ES-I3 (cell line): ENCODE results near the gene LRRK1.

Experiments
- H3K36me3 ChIP-seq: 2 replicates; pipeline ENCODE4 v1.6.1; 2013; ENCODE audit warnings: mild to moderate bottlenecking, low read length, control low read depth, moderate library complexity; ENCODE audit not compliant: insufficient read depth
- H3K4me1 ChIP-seq: 2 replicates; pipeline ENCODE4 v1.6.1; 2013; ENCODE audit warnings: mild to moderate bottlenecking, control low read depth, low read length; ENCODE audit not compliant: insufficient read depth
- H3K9ac ChIP-seq: 2 replicates; pipeline ENCODE4 v1.6.1; 2013; ENCODE audit warnings: low read depth, mild to moderate bottlenecking, low read length, moderate library complexity
- H3K9me3 ChIP-seq: 2 replicates; pipeline ENCODE4 v1.6.1; 2013; ENCODE audit warnings: mild to moderate bottlenecking, low read length, moderate library complexity; ENCODE audit not compliant: control insufficient read depth, insufficient read depth

Gene LRRK1

DNA sequence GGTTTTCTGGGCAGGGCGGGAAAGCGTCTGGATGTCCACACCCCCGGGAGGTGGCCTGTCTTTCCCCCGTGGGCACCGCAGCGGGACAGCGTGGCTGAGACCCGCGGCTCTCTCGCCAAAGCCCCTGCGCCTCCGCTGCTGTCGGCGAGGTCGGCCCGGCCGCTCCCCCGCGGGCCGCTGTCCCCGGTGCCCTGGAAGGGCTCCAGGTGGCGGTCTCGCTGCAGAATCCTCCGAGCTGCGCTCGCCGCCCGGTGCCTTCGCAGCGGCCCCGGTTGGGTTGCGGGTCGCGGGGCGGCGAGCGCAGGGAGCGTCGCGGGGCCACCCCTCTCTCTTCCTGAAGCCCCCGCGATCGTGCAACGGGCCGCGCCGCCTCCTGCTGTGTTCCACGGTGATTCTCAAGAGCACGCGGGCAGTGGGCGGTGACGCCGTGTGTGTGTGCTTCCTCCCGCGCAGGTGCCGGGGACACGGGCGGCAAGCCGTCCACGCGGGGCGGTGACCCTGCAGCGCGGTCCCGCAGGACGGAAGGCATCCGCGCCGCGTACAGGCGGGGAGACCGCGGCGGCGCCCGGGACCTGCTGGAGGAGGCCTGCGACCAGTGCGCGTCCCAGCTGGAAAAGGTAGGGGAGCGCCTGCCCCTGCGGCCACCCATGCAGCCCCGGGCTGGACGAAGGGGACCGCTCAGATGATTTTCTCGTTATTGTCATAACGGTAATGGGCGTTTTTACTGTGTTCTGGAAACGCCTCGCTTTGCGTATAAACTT, 54.4 kb downstream of the LRRK1 start:
- Histone ChIP-seq H3K9me3 (no peaks in the 10 kb centered on the region), H3K4me1 (peaks cover 3% of the 10 kb centered on the region; the same call in 1 of the 2 replicates), H3K36me3 (no peaks in the 10 kb centered on the region), H3K9ac (peak overlapping the region; percentile 56; the same call in 1 of the 2 replicates)

DNA sequence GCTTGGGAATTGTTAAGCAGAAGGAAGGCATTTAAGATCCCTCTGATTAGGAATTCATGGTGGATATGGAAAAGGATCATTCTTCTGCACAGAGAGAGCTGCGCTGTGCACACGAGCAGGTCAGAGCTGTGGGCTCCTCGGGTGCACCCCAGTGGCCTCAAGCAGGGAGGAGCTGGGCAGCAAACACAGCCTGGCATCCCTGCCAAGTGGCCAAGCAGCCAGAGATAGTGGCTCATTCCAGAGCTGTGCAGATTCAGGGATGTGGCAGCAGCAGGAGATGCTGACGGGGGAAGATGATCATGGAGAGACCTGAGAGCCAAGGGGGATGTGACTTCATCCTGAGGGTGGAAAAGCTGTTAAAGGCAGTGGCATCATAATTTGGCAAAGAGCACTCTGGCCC, 55.9 kb downstream of the LRRK1 start:
- H3K9ac ChIP-seq = no peak overlapping the region
- H3K4me1 ChIP-seq = peaks cover 3% of the 10 kb centered on the region; the same call in 1 of the 2 replicates
- peaks cover under 1% of the 10 kb centered on the region; the same call in 1 of the 2 replicates for H3K9me3 ChIP-seq
- H3K36me3 ChIP-seq = no peaks in the 10 kb centered on the region

DNA sequence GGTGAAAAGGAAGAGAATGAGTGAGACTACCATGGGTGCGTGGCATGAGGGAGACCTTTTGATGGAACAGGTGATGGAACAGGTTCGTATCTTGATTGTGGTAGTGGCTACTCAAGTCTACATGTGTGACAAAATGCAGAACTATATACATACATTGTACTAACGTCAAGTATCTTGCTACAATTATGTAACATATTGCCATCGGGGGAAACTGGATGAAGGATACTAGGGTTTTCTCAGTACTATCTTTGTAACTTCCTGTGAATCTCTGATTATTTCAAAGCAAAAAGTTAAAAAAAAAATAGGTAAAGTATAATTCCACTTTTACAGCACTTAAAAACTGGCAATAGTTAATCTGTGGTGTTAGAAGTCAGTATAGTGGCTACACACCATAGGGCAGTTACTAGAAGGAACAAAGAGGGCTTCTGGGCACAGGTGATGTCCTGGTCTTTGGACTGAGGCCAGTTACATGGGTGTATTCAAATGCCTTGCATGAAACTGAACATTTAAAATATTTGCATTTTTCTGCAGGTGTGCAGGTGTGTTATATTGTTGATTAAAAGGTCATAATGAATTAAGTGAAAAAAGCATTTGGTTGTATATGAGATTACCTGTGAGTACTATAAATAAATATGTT, 61.4 kb downstream of the LRRK1 start:
- Histone ChIP-seq H3K9ac (no peak overlapping the region), H3K4me1 (no peaks in the 10 kb centered on the region), H3K36me3 (no peaks in the 10 kb centered on the region), H3K9me3 (peaks cover 4% of the 10 kb centered on the region; the same call in 1 of the 2 replicates)

DNA sequence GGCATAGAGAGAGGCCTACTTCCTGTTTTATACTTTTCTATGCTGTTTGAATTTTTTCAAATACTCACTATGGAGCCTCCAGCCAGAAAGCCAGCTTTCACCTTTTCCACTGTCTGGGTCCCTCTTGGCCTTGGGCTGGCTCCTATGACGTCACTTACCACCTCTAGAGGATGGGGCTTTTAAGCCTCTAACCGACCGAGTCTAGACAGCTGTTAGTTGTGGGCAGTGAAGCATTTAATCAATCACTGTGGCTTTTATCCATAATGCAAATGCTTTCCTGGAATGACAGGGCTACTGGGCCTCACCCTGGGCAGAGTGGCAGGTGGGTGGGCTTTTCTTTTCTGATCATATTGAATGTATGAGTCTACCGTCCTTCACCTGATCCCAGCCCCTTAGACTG, 61.9 kb downstream of the LRRK1 start:
- Histone ChIP-seq H3K9me3 (peaks cover 4% of the 10 kb centered on the region; the same call in 1 of the 2 replicates), H3K9ac (no peak overlapping the region), H3K4me1 (peaks cover 1% of the 10 kb centered on the region; the same call in 1 of the 2 replicates), H3K36me3 (no peaks in the 10 kb centered on the region)

DNA sequence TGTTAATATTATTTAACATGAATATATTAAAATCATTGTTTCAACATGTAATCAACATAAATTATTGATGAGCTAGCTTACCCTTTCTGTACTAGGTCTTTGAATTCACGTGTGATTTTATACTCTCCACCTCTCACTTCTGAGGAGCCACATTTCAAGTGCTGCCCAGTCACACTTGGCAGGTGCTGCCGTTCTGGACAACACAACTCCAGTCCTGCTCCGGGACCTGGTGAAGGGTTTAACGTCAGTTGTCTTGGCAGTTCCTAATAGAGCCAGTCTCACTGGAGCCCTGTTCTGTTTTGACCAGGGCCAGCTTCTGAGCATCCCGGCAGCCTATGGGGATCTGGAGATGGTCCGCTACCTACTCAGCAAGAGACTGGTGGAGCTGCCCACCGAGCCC, 64.1 kb downstream of the LRRK1 start:
- no peak overlapping the region for H3K9ac ChIP-seq
- H3K4me1 ChIP-seq = peaks cover 7% of the 10 kb centered on the region; the same call in 1 of the 2 replicates

DNA sequence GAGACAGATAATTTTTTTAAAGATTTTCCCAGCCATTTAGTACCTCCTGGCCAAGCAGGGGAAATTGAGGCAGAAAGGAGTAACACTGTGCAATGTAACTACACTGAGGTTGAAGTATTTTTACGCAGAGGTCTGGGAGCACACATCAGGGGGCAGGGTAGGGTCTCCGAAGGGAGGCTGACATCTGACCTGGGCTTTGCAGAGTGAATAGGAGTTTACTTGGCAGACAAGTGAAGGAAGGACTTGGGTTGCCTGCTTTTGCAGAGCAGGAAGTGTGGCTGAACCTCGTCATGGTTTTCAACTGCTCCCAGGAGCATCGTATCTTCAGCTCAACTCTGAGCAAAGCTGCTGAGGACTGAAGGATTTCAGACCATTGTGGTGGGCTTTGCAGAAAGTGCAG, 66.2 kb downstream of the LRRK1 start:
- H3K36me3 ChIP-seq = no peaks in the 10 kb centered on the region

More for the DNA sequence above, 64.1 kb downstream of the LRRK1 start:
- H3K36me3 ChIP-seq = no peaks in the 10 kb centered on the region
- peaks cover 4% of the 10 kb centered on the region; the same call in 1 of the 2 replicates for H3K9me3 ChIP-seq

DNA sequence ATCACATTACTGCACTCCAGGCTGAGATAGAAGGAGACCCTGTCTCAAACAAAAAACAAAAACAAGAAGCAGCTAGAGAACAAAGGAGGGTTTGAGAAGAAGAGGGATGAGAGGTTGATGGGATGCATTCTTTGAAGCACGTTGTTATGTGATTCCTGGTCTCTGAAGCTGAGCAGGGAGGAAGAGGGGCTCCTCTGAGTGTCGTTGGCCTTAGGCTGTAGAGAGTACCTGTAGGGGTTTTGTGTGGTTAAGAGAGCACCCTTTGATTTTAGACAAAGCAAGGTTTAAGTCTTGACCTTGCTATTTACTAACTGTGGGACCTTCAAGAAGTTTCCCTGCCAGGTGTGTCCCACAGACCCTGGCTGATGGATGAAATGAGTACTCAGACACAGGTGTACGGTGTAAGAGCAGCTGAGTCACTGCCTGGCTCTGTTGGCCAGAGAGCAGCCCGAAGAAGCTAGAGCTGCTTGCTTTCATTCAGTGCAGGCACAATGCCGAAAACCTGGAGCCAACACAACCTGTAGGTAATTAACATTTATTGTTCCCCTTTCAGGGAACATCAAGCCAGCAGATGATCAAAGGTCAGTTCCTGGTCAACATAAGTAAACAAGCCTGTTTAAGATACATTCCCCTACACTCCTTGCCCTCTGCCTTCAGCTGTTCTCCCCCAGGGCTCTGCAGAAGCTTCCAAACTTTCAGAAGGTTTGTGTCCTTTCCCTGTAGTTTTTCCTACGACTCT, 67.2 kb downstream of the LRRK1 start:
- no peak overlapping the region for H3K9ac ChIP-seq
- H3K9me3 ChIP-seq = no peaks in the 10 kb centered on the region
- peaks cover 7% of the 10 kb centered on the region; the same call in 1 of the 2 replicates for H3K4me1 ChIP-seq
- H3K36me3 ChIP-seq = no peaks in the 10 kb centered on the region

More for the DNA sequence above, 66.2 kb downstream of the LRRK1 start:
- Histone ChIP-seq H3K4me1 (peaks cover 7% of the 10 kb centered on the region; the same call in 1 of the 2 replicates), H3K9ac (no peak overlapping the region), H3K9me3 (no peaks in the 10 kb centered on the region)

DNA sequence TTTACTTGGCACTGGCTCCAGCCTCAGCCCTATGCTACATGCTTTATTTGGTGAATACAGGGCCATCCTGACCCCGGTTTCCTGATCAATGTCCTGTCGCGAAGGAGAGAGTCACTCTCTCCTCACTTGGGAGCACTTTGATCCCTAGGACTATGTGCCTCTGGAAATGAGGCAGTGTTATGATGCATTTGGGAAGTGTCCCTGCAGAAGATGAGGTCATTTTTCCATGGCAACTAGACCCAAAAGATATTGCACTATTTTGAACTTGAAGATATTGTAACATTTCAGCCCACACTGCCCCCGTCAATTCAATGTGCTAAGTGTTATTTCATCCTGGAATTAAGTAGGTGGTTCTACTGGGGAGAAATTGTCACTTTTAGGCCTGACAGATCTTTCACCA, 68.0 kb downstream of the LRRK1 start:
- H3K36me3 ChIP-seq = no peaks in the 10 kb centered on the region
- H3K4me1 ChIP-seq = peaks cover 7% of the 10 kb centered on the region; the same call in 1 of the 2 replicates
- H3K9ac ChIP-seq = no peak overlapping the region
- H3K9me3 ChIP-seq = no peaks in the 10 kb centered on the region

DNA sequence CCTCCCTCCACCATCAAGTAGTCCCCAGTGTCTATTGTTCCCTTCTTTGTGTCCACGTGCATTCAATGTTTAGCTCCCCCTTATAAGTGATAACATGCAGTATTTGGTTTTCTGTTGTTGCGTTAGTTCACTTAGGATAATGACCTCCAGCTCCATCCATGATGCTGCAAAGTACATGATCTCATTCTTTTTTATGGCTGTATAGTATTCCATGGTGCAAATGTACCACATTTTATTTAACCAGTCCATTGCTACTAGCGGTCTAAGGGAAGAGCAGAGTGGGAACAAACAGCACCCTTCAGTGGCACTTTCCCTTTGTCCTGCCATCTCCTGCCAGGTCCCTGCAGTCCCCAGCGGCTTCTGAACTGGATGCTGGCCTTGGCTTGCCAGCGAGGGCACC, 69.1 kb downstream of the LRRK1 start:
- Histone ChIP-seq H3K9ac (no peak overlapping the region), H3K9me3 (no peaks in the 10 kb centered on the region), H3K36me3 (no peaks in the 10 kb centered on the region), H3K4me1 (peaks cover 7% of the 10 kb centered on the region; the same call in 1 of the 2 replicates)

DNA sequence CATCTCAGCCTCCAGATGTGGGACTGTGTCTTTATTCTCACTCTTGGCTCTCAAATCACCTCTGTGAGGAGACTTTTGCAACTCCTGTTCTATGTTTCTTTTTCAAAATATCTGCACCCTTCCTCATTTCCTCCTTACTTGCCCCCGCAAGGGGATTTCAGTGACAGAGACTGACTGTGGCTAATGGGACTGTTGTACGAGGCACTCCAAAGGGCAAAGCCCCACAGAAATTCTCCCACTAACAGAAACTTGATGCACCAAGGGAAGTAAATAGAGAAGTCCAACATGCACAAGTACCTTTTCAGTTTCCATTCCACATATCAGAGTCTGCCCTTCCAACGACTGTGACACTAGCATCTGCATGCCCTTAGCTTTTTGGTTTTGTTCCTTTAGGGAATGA, 69.7 kb downstream of the LRRK1 start:
- Histone ChIP-seq H3K36me3 (no peaks in the 10 kb centered on the region), H3K9ac (no peak overlapping the region)

DNA sequence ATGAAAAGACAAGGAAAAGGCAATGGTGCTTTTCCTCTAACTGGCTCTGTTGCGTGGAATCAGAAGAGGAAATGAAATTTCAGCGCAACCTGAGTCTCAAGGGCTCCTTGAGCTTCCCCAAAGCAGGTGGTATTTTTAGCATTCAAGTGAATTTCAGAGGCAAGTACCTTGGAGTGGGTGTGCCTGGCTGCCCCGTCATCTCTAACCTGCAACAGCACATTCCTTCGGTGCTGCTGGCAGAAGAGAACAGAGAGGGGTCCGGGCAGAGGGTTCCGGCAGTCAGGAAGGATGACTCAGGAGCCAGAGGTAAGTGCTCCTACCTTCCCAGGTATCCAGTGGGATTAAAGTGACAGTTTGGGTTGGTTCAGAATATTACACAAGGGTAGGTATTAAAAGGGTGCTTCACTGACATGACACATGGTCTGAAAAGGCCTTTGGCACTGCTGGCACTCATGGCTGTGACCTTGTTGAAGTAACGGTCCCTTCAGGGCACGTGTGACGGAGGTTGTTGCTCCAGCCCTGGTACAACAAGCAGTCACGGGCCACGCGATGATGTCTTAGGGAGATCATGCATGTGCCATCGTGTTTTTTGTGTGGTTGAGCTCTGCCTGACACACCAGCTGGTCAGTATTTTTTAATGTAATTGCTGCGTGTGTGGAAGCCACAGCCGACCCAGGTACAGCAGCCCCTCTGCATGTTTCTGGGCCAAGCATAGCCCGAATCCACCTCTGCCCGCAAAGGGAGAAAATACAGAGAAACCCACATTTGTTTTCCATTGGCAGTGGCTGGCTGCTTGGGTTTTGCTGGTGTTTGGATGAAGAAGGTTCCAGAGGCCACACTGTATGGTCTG, 75.7 kb downstream of the LRRK1 start:
- H3K4me1 ChIP-seq = peaks cover 7% of the 10 kb centered on the region
- H3K9ac ChIP-seq = no peak overlapping the region
- no peaks in the 10 kb centered on the region for H3K9me3 ChIP-seq
- no peaks in the 10 kb centered on the region for H3K36me3 ChIP-seq

More for the DNA sequence above, 69.7 kb downstream of the LRRK1 start:
- H3K4me1 ChIP-seq = peaks cover 7% of the 10 kb centered on the region; the same call in 1 of the 2 replicates
- no peaks in the 10 kb centered on the region for H3K9me3 ChIP-seq

DNA sequence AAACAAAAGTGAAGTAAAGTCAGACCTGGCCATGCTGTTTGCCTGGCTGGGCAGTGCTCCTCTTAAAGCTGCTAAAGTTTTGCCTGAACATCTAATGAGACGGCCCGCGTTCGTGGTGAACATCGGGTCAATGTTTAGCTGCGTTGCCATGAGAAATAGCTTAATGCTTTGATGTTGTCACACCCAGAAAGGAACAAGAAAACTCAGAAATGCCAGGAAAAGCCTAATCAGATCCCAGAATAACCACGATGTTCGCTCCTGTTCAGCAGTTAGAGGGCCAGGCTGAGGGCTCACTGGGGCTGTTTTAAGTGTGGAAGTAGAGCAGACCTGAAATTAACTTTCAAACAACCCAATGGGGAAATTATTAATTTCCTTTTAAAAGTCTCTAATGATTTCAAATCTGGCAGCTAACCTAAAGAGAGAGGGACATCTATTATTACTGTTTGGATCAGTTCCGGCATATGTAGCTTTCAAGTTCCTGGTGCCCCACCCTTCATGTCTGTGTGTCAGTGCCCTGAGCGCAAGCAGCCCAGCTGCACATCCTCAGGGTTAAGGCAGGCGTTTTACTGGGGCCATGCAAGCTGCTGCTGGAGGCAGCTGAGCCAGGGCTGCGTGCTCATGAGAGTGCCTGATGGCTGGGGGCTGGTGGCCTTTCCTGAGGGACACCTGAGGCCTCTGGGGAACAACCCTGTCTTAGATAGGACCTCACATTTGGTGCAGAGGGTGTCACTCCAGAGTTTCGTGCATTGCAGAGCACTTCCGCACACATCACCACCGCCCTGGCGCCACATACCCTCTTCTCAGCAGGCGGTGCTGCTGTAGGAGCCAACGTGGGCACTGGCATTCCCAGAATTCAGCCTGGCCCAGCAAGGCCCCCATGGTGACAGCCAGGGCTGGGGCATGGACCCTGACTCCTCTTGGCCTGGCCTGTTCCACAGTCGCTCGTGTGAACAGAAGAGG, 76.6 kb downstream of the LRRK1 start:
- Histone ChIP-seq H3K36me3 (no peaks in the 10 kb centered on the region), H3K4me1 (peaks cover 17% of the 10 kb centered on the region), H3K9ac (no peak overlapping the region), H3K9me3 (no peaks in the 10 kb centered on the region)

DNA sequence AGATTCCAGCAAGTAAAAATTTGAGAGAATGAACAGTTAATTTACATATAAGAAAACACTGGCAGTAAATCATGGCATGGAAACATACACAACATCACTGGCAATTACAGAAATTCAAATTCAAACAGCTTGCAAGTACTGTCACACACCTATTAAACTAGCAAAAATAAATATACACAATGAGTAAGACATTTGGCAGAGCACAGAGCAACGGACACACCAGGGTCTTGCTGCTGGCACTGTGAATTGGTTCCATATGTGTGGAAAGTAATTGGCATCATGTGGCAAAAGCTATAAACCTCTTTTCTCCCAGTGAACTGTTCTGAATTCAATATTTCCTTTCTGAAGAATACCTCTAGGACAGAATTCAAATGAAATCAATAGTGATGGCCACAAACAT, 78.3 kb downstream of the LRRK1 start:
- Histone ChIP-seq H3K36me3 (no peaks in the 10 kb centered on the region), H3K9ac (no peak overlapping the region), H3K9me3 (no peaks in the 10 kb centered on the region), H3K4me1 (peaks cover 18% of the 10 kb centered on the region)
